Neuronal stem cell (in vitro differentiated cells): ENCODE measurements around the gene IL12RB1.
"Not testable (repeated sequence)": the region's sequence is repeated elsewhere in the genome, so short reads cannot be mapped to it uniquely, and the experiment has no call there.

Experiments used
- DNase-seq: peaks from one replicate; pipeline ENCODE4 v3.0.0-alpha.2; 2013; ENCODE audit warnings: low spot score
- H2AFZ ChIP-seq: one replicate; pipeline ENCODE4 v1.6.1; 2013; ENCODE audit warnings: mild to moderate bottlenecking, low read length, inconsistent platforms
- H2AK5ac ChIP-seq: 2 replicates; pipeline ENCODE4 v1.6.1; 2013; ENCODE audit warnings: low read depth, mild to moderate bottlenecking, inconsistent platforms, low read length, moderate library complexity, mixed read lengths
- H2BK120ac ChIP-seq: 2 replicates; pipeline ENCODE4 v1.6.1; 2013; ENCODE audit warnings: low read depth, mild to moderate bottlenecking, inconsistent platforms, low read length, moderate library complexity, mixed read lengths
- H2BK12ac ChIP-seq: one replicate; pipeline ENCODE4 v1.6.1; 2013; ENCODE audit warnings: low read length, inconsistent platforms
- H2BK15ac ChIP-seq: 2 replicates; pipeline ENCODE4 v1.6.1; 2013; ENCODE audit warnings: mild to moderate bottlenecking, low read length, inconsistent platforms, mixed read lengths
- H2BK5ac ChIP-seq: one replicate; pipeline ENCODE4 v1.6.1; 2013; ENCODE audit warnings: inconsistent platforms, mild to moderate bottlenecking, low read length, moderate library complexity
- H3K14ac ChIP-seq: one replicate; pipeline ENCODE4 v1.6.1; 2013; ENCODE audit warnings: low read length, inconsistent platforms
- H3K18ac ChIP-seq: 2 replicates; pipeline ENCODE4 v1.6.1; 2013; ENCODE audit warnings: low read length, inconsistent platforms
- H3K23ac ChIP-seq: 2 replicates; pipeline ENCODE4 v1.6.1; 2013; ENCODE audit warnings: low read depth, mild to moderate bottlenecking, mixed read lengths, low read length, inconsistent platforms; ENCODE audit not compliant: poor library complexity
- H3K27ac ChIP-seq: replicated peaks from 3 replicates; pipeline ENCODE4 v1.5.1; 2013; ENCODE audit warnings: low read length, inconsistent platforms
- H3K27me3 ChIP-seq, 3 experiments: 2 replicates each; pipeline ENCODE4 v1.6.1; 2013; ENCODE audit warnings: low read length in 3 of 3, mild to moderate bottlenecking in 2 of 3, inconsistent platforms in 1 of 3, low read depth in 1 of 3, mixed read lengths in 1 of 3, moderate library complexity in 1 of 3; ENCODE audit not compliant: control insufficient read depth in 3 of 3, insufficient read depth in 3 of 3
- H3K36me3 ChIP-seq, 2 donors: replicated peaks in 1 of 2; 2 replicates each; pipeline ENCODE4 v1.6.1; 2013; ENCODE audit warnings: low read length in 2 of 2; ENCODE audit not compliant: control insufficient read depth in 2 of 2, insufficient read depth in 2 of 2
- H3K4ac ChIP-seq: 2 replicates; pipeline ENCODE4 v1.6.1; 2013; ENCODE audit warnings: inconsistent platforms, mild to moderate bottlenecking, low read length, moderate library complexity
- H3K4me1 ChIP-seq, 2 donors: 1 replicate in 1 of 2; 2 replicates in 1 of 2; pipeline ENCODE4 v1.6.1; 2013; ENCODE audit warnings: low read length in 2 of 2, low read depth in 1 of 2; ENCODE audit not compliant: control insufficient read depth in 2 of 2, insufficient read depth in 1 of 2
- H3K4me2 ChIP-seq: one replicate; pipeline ENCODE4 v1.6.1; 2013; ENCODE audit warnings: mild to moderate bottlenecking, low read length, inconsistent platforms; ENCODE audit not compliant: insufficient read depth, poor library complexity, severe bottlenecking
- H3K4me3 ChIP-seq, 2 donors: 2 replicates each; pipeline ENCODE4 v1.5.1; 2013; ENCODE audit warnings: low read length in 2 of 2, mild to moderate bottlenecking in 2 of 2, inconsistent platforms in 1 of 2, moderate library complexity in 1 of 2
- H3K79me1 ChIP-seq: one replicate; pipeline ENCODE4 v1.6.1; 2013; ENCODE audit warnings: low read depth, mild to moderate bottlenecking, inconsistent platforms, low read length, moderate library complexity
- H3K9ac ChIP-seq: one replicate; pipeline ENCODE4 v1.6.1; 2013; ENCODE audit warnings: mild to moderate bottlenecking, low read depth, low read length, inconsistent platforms; ENCODE audit not compliant: poor library complexity
- H3K9me3 ChIP-seq, 2 donors: replicated peaks in 1 of 2; 2 replicates each; pipeline versions ENCODE3 to v1.6.1; 2013; ENCODE audit warnings: low read length in 2 of 2, mild to moderate bottlenecking in 2 of 2, inconsistent platforms in 1 of 2, low read depth in 1 of 2, mixed read lengths in 1 of 2, moderate library complexity in 1 of 2; ENCODE audit not compliant: control insufficient read depth in 2 of 2, insufficient read depth in 1 of 2
- H4K8ac ChIP-seq: one replicate; pipeline ENCODE4 v1.6.1; 2013; ENCODE audit warnings: low read depth, mild to moderate bottlenecking, inconsistent platforms, low read length, moderate library complexity
- H4K91ac ChIP-seq: one replicate; pipeline ENCODE4 v1.6.1; 2013; ENCODE audit warnings: low read length, low read depth, mild to moderate bottlenecking, inconsistent platforms; ENCODE audit not compliant: poor library complexity
- WGBS, 2 donors: extraction: QIAGEN DNeasy Blood & Tissue Kit; methylation state at CpG; one replicate each; pipeline ENCODE4 v1.1.7; 2013; ENCODE audit warnings: missing lambda C conversion rate in 2 of 2, mixed read lengths in 1 of 2; ENCODE audit not compliant: insufficient read length in 2 of 2, insufficient replicate concordance in 1 of 2; ENCODE audit errors: extremely low coverage in 2 of 2; 5-methylcytosine and 5-hydroxymethylcytosine counted together

The IL12RB1 gene

GRCh38 chr19:18044825-18045304, 41.9 kb downstream of the IL12RB1 start:
- no peak for DNase-seq
- Histone ChIP-seq H4K91ac (no peak overlapping the region), H3K14ac (peak overlapping the region; percentile 17), H3K79me1 (no peaks in the 10 kb centered on the region), H2BK12ac (no peak overlapping the region), H3K4me2 (peak overlapping the region; percentile 14), H4K8ac (no peak overlapping the region), H2BK120ac (no peak overlapping the region), H3K4ac (no peak overlapping the region), H3K27ac (no peak overlapping the region), H3K4me3 (no peak overlapping the region), H3K36me3 (no peaks in the 10 kb centered on the region), H2AK5ac (peak overlapping the region; percentile 64), H3K4me1 (peaks cover 0 to 3% of the 10 kb centered on the region in 2 donors), H3K27me3 (peaks cover 0 to 12% (median 2%) of the 10 kb centered on the region in 3 experiments), H3K9ac (no peak overlapping the region), H3K18ac (peak overlapping the region; percentile 78), H2AFZ (peak overlapping the region; percentile 74), H3K9me3 (peaks cover 0 to 4% of the 10 kb centered on the region in 2 donors), H3K23ac (no peak overlapping the region), H2BK5ac (no peak overlapping the region), H2BK15ac (peak overlapping the region; percentile 56)
- no CpG with 5 or more reads among the region's 12 CpGs for WGBS, 2 donors

DNA sequence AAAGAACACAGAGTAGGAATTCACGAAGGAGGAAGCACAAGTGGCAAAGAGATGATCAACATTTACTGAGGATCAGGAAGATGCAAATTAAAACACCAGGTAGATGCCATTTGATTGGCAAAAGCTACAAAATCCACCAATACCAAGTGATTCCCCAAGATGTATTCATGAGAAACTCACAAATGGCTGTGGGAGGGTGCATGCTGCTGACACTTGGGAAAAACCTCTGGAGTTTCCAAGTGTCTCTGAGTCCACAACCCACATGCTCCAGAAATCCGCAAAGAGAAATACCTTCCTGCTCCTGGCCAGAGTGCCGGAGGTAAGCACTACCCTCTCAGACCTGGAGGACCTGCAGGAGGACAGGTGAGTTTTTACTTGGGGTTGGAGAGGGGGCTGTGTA, 43.1 kb downstream of the IL12RB1 start:
- Histone ChIP-seq H4K8ac (no peak overlapping the region), H4K91ac (no peak overlapping the region), H3K36me3 (no peaks in the 10 kb centered on the region), H2AK5ac (no peak overlapping the region), H3K9me3 (peaks cover 0 to 4% of the 10 kb centered on the region in 2 donors), H3K23ac (no peak overlapping the region), H3K18ac (no peak overlapping the region), H3K4me2 (no peak overlapping the region), H3K27ac (no peak overlapping the region), H2BK120ac (no peak overlapping the region), H3K27me3 (peaks cover 0 to 12% (median 2%) of the 10 kb centered on the region in 3 experiments), H3K4ac (no peak overlapping the region), H3K14ac (no peak overlapping the region), H3K4me1 (peaks cover 0 to 3% of the 10 kb centered on the region in 2 donors), H2AFZ (no peak overlapping the region), H2BK15ac (no peak overlapping the region), H3K9ac (no peak overlapping the region), H2BK5ac (no peak overlapping the region), H3K79me1 (no peaks in the 10 kb centered on the region), H2BK12ac (no peak overlapping the region), H3K4me3 (no peak overlapping the region)
- DNase-seq: no peak
- WGBS, 2 donors: no CpG with 5 or more reads among the region's 3 CpGs

GRCh38 chr19:18041054-18041453, 45.7 kb downstream of the IL12RB1 start:
- Histone ChIP-seq H2AFZ (no peak overlapping the region), H3K36me3 (no peaks in the 10 kb centered on the region), H2BK12ac (no peak overlapping the region), H3K27ac (no peak overlapping the region), H3K14ac (no peak overlapping the region), H4K91ac (no peak overlapping the region), H3K9ac (no peak overlapping the region), H2BK120ac (no peak overlapping the region), H2BK5ac (no peak overlapping the region), H3K4me1 (peaks cover 0 to 3% of the 10 kb centered on the region in 2 donors), H3K9me3 (peaks cover 0 to 4% of the 10 kb centered on the region in 2 donors), H2AK5ac (no peak overlapping the region), H2BK15ac (no peak overlapping the region), H4K8ac (no peak overlapping the region), H3K79me1 (no peaks in the 10 kb centered on the region), H3K27me3 (peaks cover 0 to 12% (median 2%) of the 10 kb centered on the region in 3 experiments), H3K4me2 (no peak overlapping the region), H3K4ac (no peak overlapping the region), H3K4me3 (no peak overlapping the region), H3K18ac (no peak overlapping the region), H3K23ac (no peak overlapping the region)
- no peak for DNase-seq
- WGBS, 2 donors: no CpG with 5 or more reads among the region's 2 CpGs

- not testable (repeated sequence) for H3K4me3 ChIP-seq, H3K36me3 ChIP-seq, H3K79me1 ChIP-seq, H3K4me2 ChIP-seq, H3K4ac ChIP-seq, H2AK5ac ChIP-seq, DNase-seq, H3K27me3 ChIP-seq, H3K14ac ChIP-seq, H3K9me3 ChIP-seq, H4K8ac ChIP-seq, H2BK12ac ChIP-seq, H3K23ac ChIP-seq, H3K4me1 ChIP-seq, H2BK15ac ChIP-seq, H3K27ac ChIP-seq, H3K9ac ChIP-seq, H2AFZ ChIP-seq, H3K18ac ChIP-seq, H2BK120ac ChIP-seq, H4K91ac ChIP-seq, H2BK5ac ChIP-seq
- WGBS, 2 donors: no CpG with 5 or more reads among the region's 2 CpGs
These were observed 54.6 kb downstream of the IL12RB1 start for GRCh38 chr19:18032102-18032501.
